ENCODE data around the gene MAOB. TPM values are rescaled to one million over a fixed set of nuclear protein-coding genes. Genes with fewer than 3 reads are reported as not detected.

The MAOB gene
- total and polyA plus RNA-seq, 2 donors (not counting 3 experiments of a cell fraction or from before 2014, with no cell fraction given): not detected

DNA sequence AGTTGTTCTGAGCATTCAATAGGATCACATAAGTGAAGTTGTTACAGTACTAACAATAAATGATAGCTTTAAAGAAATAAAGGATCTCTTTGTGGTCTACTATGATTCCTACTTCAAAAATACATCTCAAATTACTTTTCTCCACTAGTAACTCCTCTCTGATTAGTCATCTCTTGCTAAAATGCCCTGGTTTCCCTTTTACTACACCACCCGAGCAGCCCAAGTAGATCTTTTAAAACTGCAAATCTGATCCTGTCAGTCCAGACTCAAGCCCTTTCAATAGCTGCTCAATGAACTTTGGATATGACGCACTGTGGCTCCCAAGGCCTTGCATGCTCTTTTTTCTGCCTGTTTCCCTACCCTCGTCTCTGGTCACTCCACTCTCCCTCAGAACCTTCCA, 128.6 kb downstream of the MAOB start:
- no peak overlapping the region for H3K27ac ChIP-seq (ENCODE audit: insufficient read depth, low read depth, low read length)
- intact Hi-C loops (cut with micrococcal nuclease): no loop called here
- BruUV-seq (replicated peaks): no TSS peak
- H3K36me3 ChIP-seq (ENCODE audit: control insufficient read depth in 2 of 2, extremely low read depth in 1 of 2, insufficient read depth in 2 of 2, low read length in 2 of 2): no peaks in the 10 kb centered on the region
- H3K9me1 ChIP-seq (replicated peaks; ENCODE audit: control insufficient read depth, extremely low read depth, insufficient read depth, low read length): no peaks in the 10 kb centered on the region
- POLR2A ChIA-PET: no interaction called here
- DNase-seq (ENCODE audit: low read depth, low spot score): no peak
- CTCF ChIA-PET: interaction anchor here (0.8 to 3.2 kb wide), 2 partner anchors 44 to 404 kb away, joined by 3 to 10 read pairs; no protein-coding TSS in a partner anchor
- no peaks in the 10 kb centered on the region for H3K9me3 ChIP-seq (replicated peaks; ENCODE audit: control insufficient read depth, insufficient read depth, low read length)
- dilution Hi-C loops (cut with MboI; ENCODE audit: extremely low pct_ligation_motif_present, low sequenced_read_pairs): no loop called here
- no peak overlapping the region for H2AFZ ChIP-seq (ENCODE audit: low read depth, low read length)
- no peak for TF ChIP-seq FOS (IDR thresholded peaks at IDR 0.05; ENCODE audit: borderline replicate concordance, insufficient read depth, low read length)
- TF ChIP-seq EZH2 (IDR thresholded peaks at IDR 0.05; ENCODE audit: borderline replicate concordance, low read depth, low read length, severe bottlenecking): no peak
- TF ChIP-seq GATA2 (IDR thresholded peaks at IDR 0.05; ENCODE audit: insufficient read depth, insufficient read length, low read depth, low read length): no peak
- TF ChIP-seq JUN (IDR thresholded peaks at IDR 0.05; ENCODE audit: borderline replicate concordance, insufficient read depth, insufficient read length, low read depth): no peak
- no peak for TF ChIP-seq POLR2A (IDR thresholded peaks at IDR 0.05; ENCODE audit: low read depth, low read length)
- no peak for TF ChIP-seq MYC (IDR thresholded peaks at IDR 0.05; ENCODE audit: low read depth, low read length)
- no peak for TF ChIP-seq POLR2AphosphoS5 (IDR thresholded peaks at IDR 0.05; ENCODE audit: insufficient read depth, low read depth, low read length)
- TF ChIP-seq, protein P1, sequence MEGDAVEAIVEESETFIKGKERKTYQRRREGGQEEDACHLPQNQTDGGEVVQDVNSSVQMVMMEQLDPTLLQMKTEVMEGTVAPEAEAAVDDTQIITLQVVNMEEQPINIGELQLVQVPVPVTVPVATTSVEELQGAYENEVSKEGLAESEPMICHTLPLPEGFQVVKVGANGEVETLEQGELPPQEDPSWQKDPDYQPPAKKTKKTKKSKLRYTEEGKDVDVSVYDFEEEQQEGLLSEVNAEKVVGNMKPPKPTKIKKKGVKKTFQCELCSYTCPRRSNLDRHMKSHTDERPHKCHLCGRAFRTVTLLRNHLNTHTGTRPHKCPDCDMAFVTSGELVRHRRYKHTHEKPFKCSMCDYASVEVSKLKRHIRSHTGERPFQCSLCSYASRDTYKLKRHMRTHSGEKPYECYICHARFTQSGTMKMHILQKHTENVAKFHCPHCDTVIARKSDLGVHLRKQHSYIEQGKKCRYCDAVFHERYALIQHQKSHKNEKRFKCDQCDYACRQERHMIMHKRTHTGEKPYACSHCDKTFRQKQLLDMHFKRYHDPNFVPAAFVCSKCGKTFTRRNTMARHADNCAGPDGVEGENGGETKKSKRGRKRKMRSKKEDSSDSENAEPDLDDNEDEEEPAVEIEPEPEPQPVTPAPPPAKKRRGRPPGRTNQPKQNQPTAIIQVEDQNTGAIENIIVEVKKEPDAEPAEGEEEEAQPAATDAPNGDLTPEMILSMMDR (IDR thresholded peaks at IDR 0.05; ENCODE audit: extremely low read depth in 1 of 2, insufficient read depth in 1 of 2, low read depth in 1 of 2, low read length in 2 of 2): no peak
- TF ChIP-seq, protein P2, sequence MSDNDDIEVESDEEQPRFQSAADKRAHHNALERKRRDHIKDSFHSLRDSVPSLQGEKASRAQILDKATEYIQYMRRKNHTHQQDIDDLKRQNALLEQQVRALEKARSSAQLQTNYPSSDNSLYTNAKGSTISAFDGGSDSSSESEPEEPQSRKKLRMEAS (IDR thresholded peaks at IDR 0.05; ENCODE audit: insufficient read depth, insufficient read length): no peak
- no peak overlapping the region for H3K4me3 ChIP-seq (replicated peaks in 1 of 3; ENCODE audit: insufficient read depth in 1 of 3, low read depth in 1 of 3, low read length in 3 of 3)
- no peaks in the 10 kb centered on the region for H3K27me3 ChIP-seq (ENCODE audit: control insufficient read depth in 2 of 2, insufficient read depth in 2 of 2, low read length in 2 of 2)
- H3K4me1 ChIP-seq (ENCODE audit: control insufficient read depth, extremely low read depth, insufficient read depth, low read length): no peaks in the 10 kb centered on the region
- no peak for FAIRE-seq
- no peak overlapping the region for H3K9ac ChIP-seq (replicated peaks; ENCODE audit: extremely low read depth, insufficient read depth, low read length)
- no peaks in the 10 kb centered on the region for H3K79me2 ChIP-seq (ENCODE audit: control insufficient read depth, insufficient read depth, low read length)
- H4K20me1 ChIP-seq (replicated peaks; ENCODE audit: control insufficient read depth, extremely low read depth, insufficient read depth, low read length): no peaks in the 10 kb centered on the region
- no peak overlapping the region for H3K4me2 ChIP-seq (ENCODE audit: insufficient read depth, low read length)

Measured in endothelial cell of umbilical vein (primary cell).